ENCODE data around the gene EPS8L2. TPM values are rescaled to one million over a fixed set of nuclear protein-coding genes. Genes with fewer than 3 reads are reported as not detected.

Gene EPS8L2
- total and polyA plus RNA-seq, 9 of the 15 experiments (the other 6 are each of a cell fraction or from before 2014, with no cell fraction given): 0.75 to 17.0 (median 3.7) TPM

DNA sequence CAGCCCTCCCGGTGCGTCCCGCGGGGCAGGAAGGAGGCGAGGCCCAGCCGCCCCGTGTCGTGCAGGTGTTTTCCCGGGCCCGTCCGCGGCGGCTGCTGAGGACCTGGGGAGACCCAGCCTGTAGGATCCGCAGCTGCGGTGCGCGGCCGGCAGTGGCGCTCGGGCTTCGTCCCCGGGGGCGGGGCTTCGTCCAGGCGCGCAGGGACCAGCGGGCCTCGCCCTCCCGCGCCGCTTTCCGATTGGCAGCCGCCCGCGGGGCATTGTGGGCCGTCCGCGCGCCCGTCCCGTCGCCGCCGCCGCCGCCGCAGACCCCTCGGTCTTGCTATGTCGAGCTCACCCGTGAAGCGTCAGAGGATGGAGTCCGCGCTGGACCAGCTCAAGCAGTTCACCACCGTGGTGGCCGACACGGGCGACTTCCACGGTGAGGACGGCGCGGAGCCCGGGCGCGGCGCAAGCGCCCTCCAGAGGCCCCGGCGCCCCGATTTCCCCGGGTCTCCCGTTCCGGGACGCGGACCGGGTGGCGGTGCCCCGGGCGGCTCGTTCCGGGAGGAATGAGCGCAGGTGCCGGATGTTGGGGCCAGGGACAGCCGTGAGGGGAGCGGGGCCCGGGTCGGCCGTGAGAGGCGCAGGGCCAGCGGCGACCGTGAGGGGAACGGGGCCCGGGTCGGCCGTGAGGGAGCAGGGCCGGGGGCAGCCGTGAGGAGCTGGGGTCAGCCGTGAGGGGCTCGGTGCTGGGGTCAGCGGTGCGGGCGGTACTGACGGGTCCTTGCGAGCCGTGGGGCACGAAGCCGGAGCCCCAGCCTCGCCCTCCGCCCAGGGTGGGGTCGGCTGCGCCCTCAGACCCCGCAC is 41.4 kb downstream of the EPS8L2 start, which contains the start of gene TALDO1 (continued):
- TF ChIP-seq, protein P1, sequence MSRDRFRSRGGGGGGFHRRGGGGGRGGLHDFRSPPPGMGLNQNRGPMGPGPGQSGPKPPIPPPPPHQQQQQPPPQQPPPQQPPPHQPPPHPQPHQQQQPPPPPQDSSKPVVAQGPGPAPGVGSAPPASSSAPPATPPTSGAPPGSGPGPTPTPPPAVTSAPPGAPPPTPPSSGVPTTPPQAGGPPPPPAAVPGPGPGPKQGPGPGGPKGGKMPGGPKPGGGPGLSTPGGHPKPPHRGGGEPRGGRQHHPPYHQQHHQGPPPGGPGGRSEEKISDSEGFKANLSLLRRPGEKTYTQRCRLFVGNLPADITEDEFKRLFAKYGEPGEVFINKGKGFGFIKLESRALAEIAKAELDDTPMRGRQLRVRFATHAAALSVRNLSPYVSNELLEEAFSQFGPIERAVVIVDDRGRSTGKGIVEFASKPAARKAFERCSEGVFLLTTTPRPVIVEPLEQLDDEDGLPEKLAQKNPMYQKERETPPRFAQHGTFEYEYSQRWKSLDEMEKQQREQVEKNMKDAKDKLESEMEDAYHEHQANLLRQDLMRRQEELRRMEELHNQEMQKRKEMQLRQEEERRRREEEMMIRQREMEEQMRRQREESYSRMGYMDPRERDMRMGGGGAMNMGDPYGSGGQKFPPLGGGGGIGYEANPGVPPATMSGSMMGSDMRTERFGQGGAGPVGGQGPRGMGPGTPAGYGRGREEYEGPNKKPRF (IDR thresholded peaks at IDR 0.05; ENCODE audit: low read depth, low read length): no peak
- no peak for TF ChIP-seq SMARCB1 (IDR thresholded peaks at IDR 0.05; ENCODE audit: insufficient read length, low read depth)
- TF ChIP-seq PHF20 (IDR thresholded peaks at IDR 0.05; ENCODE audit: partially characterized antibody): no peak
- no peak for TF ChIP-seq ZBED1 (IDR thresholded peaks at IDR 0.05)
- no peak for TF ChIP-seq ZNF239 (CRISPR knock-in tag; IDR thresholded peaks at IDR 0.05)
- TF ChIP-seq, protein P2, sequence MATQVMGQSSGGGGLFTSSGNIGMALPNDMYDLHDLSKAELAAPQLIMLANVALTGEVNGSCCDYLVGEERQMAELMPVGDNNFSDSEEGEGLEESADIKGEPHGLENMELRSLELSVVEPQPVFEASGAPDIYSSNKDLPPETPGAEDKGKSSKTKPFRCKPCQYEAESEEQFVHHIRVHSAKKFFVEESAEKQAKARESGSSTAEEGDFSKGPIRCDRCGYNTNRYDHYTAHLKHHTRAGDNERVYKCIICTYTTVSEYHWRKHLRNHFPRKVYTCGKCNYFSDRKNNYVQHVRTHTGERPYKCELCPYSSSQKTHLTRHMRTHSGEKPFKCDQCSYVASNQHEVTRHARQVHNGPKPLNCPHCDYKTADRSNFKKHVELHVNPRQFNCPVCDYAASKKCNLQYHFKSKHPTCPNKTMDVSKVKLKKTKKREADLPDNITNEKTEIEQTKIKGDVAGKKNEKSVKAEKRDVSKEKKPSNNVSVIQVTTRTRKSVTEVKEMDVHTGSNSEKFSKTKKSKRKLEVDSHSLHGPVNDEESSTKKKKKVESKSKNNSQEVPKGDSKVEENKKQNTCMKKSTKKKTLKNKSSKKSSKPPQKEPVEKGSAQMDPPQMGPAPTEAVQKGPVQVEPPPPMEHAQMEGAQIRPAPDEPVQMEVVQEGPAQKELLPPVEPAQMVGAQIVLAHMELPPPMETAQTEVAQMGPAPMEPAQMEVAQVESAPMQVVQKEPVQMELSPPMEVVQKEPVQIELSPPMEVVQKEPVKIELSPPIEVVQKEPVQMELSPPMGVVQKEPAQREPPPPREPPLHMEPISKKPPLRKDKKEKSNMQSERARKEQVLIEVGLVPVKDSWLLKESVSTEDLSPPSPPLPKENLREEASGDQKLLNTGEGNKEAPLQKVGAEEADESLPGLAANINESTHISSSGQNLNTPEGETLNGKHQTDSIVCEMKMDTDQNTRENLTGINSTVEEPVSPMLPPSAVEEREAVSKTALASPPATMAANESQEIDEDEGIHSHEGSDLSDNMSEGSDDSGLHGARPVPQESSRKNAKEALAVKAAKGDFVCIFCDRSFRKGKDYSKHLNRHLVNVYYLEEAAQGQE (IDR thresholded peaks at IDR 0.05; ENCODE audit: borderline replicate concordance): no peak
- TF ChIP-seq, protein P2 (CRISPR knock-in tag; IDR thresholded peaks at IDR 0.05; ENCODE audit: low read depth): 0 out of 2 replicates have a peak, but pooled peaks have one; percentile 52
- peak; percentile 90 for TF ChIP-seq RBBP5 (IDR thresholded peaks at IDR 0.05; ENCODE audit: borderline replicate concordance, insufficient read depth, low read length, poor library complexity, severe bottlenecking)
- no peak for TF ChIP-seq HLTF (IDR thresholded peaks at IDR 0.05)
- no peak for TF ChIP-seq MYNN (IDR thresholded peaks at IDR 0.05)
- no peak for TF ChIP-seq MYNN (CRISPR knock-in tag; IDR thresholded peaks at IDR 0.05)
- TF ChIP-seq POLR3A (IDR thresholded peaks at IDR 0.05; ENCODE audit: borderline replicate concordance, extremely low read depth, insufficient read depth, insufficient read length): no peak
- no peak for TF ChIP-seq ZNF212 (CRISPR knock-in tag; IDR thresholded peaks at IDR 0.05)
- no peak for TF ChIP-seq ZFPM2 (CRISPR knock-in tag; IDR thresholded peaks at IDR 0.05)
- TF ChIP-seq, protein P3, sequence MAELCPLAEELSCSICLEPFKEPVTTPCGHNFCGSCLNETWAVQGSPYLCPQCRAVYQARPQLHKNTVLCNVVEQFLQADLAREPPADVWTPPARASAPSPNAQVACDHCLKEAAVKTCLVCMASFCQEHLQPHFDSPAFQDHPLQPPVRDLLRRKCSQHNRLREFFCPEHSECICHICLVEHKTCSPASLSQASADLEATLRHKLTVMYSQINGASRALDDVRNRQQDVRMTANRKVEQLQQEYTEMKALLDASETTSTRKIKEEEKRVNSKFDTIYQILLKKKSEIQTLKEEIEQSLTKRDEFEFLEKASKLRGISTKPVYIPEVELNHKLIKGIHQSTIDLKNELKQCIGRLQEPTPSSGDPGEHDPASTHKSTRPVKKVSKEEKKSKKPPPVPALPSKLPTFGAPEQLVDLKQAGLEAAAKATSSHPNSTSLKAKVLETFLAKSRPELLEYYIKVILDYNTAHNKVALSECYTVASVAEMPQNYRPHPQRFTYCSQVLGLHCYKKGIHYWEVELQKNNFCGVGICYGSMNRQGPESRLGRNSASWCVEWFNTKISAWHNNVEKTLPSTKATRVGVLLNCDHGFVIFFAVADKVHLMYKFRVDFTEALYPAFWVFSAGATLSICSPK (IDR thresholded peaks at IDR 0.05; ENCODE audit: borderline replicate concordance): no peak
- TF ChIP-seq FIP1L1 (IDR thresholded peaks at IDR 0.05; ENCODE audit: low read depth, low read length, poor library complexity, severe bottlenecking): peak; percentile 91
- TF ChIP-seq LCOR (CRISPR knock-in tag; IDR thresholded peaks at IDR 0.05): no peak
